GM10248 (cell line): ENCODE results near the gene LRTM2.

ENCODE experiments used
- CTCF ChIA-PET: fragments of 300-600 bp; sonication (Branson Sonifier 250); formaldehyde crosslinking; extraction: SDS; loops from one replicate; lab custom pipeline; 2021; ENCODE audit warnings: antibody characterized with exemption; lab: Yijun Ruan, JAX
- POLR2A ChIA-PET: fragments of 350-650 bp; sonication (Branson Sonifier 250); formaldehyde crosslinking; extraction: SDS; loops from one replicate; lab custom pipeline; 2020; ENCODE audit warnings: antibody characterized with exemption; lab: Yijun Ruan, JAX
- DNase-seq: peaks from one replicate; pipeline ENCODE4 v3.0.0; 2012; ENCODE audit errors: extremely low spot score
- CTCF ChIP-seq: IDR thresholded peaks from 2 replicates; pipeline ENCODE4 v1.5.1; 2012; ENCODE audit warnings: mild to moderate bottlenecking, low read depth; ENCODE audit errors: extremely low read depth, missing control alignments, control extremely low read depth

LRTM2 gene

GRCh38 chr12:1827826-1828805 is 7.8 kb downstream of the LRTM2 start:
- ChIA-PET POLR2A (no interaction called here), CTCF (interaction anchor here (1.1 to 1.4 kb wide), 2 partner anchors 14 to 61 kb away, joined by 3 read pairs; no protein-coding TSS in a partner anchor)
- TF ChIP-seq CTCF: no peak
- no peak for DNase-seq

GRCh38 chr12:1828856-1829255 is 8.5 kb downstream of the LRTM2 start:
- ChIA-PET POLR2A (no interaction called here), CTCF (interaction anchor here (1.1 to 1.4 kb wide), 2 partner anchors 15 to 61 kb away, joined by 3 read pairs; no protein-coding TSS in a partner anchor)
- no peak for DNase-seq
- TF ChIP-seq CTCF: no peak

- TF ChIP-seq CTCF: no peak
- ChIA-PET CTCF (interaction anchor here (1.1 to 1.4 kb wide), 2 partner anchors 15 to 60 kb away, joined by 3 read pairs; no protein-coding TSS in a partner anchor), POLR2A (no interaction called here)
- no peak for DNase-seq
Observed at GRCh38 chr12:1829306-1829900, 9.0 kb downstream of the LRTM2 start.

- ChIA-PET POLR2A (no interaction called here), CTCF (interaction anchor here (1.0 kb wide), 1 partner anchor 40 kb away, joined by 3 read pairs; no protein-coding TSS in a partner anchor)
- DNase-seq: no peak
- TF ChIP-seq CTCF: no peak
Observed at GRCh38 chr12:1830401-1830845, 10.1 kb downstream of the LRTM2 start.

- no peak for TF ChIP-seq CTCF
- ChIA-PET POLR2A (no interaction called here), CTCF (interaction anchor here (1.0 to 1.9 kb wide), 2 partner anchors 8 to 40 kb away, joined by 3 to 4 read pairs; no protein-coding TSS in a partner anchor)
- DNase-seq: peak; percentile 67
Observed at GRCh38 chr12:1830981-1831963, 10.9 kb downstream of the LRTM2 start.
